Measurements from ENCODE around the gene MATN3. TPM values are rescaled to one million over a fixed set of nuclear protein-coding genes. Genes with fewer than 3 reads are reported as not detected.

Gene MATN3
- total RNA-seq, 6 experiments from 2014 or later: not detected

GRCh38 chr2:20034218-20034617, 21.8 kb upstream of the MATN3 start:
- no peak overlapping the region for H3K4me3 ChIP-seq
- WGBS (ENCODE audit: insufficient coverage, low coverage, low lambda C conversion rate, missing lambda C conversion rate): 80% methylated on average over 1 of the region's 4 CpGs
- H3K4me1 ChIP-seq: no peaks in the 10 kb centered on the region
- intact Hi-C loops (cut with DNase I): no loop called here
- TF ChIP-seq POLR2A (IDR thresholded peaks at IDR 0.05) (no peak), CTCF (IDR thresholded peaks at IDR 0.05) (no peak)
- H3K27ac ChIP-seq: no peak overlapping the region
- ATAC-seq (no peak), DNase-seq (no peak)
- H3K36me3 ChIP-seq: peaks cover 0 to 89% (median 42%) of the 10 kb centered on the region in 4 donors
- no peaks in the 10 kb centered on the region for H3K27me3 ChIP-seq
- no peaks in the 10 kb centered on the region for H3K9me3 ChIP-seq

GRCh38 chr2:20033322-20033721, 20.9 kb upstream of the MATN3 start:
- DNase-seq (no peak), ATAC-seq (no peak)
- Histone ChIP-seq H3K4me1 (no peaks in the 10 kb centered on the region), H3K4me3 (no peak overlapping the region), H3K36me3 (peaks cover 0 to 86% (median 37%) of the 10 kb centered on the region in 4 donors), H3K27me3 (no peaks in the 10 kb centered on the region), H3K9me3 (no peaks in the 10 kb centered on the region), H3K27ac (no peak overlapping the region)
- no peak for TF ChIP-seq POLR2A (IDR thresholded peaks at IDR 0.05)
- no peak for TF ChIP-seq CTCF (IDR thresholded peaks at IDR 0.05)
- intact Hi-C loops (cut with DNase I): no loop called here
- 83% methylated on average over 2 of the region's 3 CpGs for WGBS (ENCODE audit: insufficient coverage, low coverage, low lambda C conversion rate, missing lambda C conversion rate)

- H3K36me3 ChIP-seq: peaks cover 0 to 56% (median 22%) of the 10 kb centered on the region in 4 donors
- ATAC-seq (no peak), DNase-seq (no peak)
- H3K27ac ChIP-seq: no peak overlapping the region
- TF ChIP-seq POLR2A (IDR thresholded peaks at IDR 0.05) (no peak), CTCF (IDR thresholded peaks at IDR 0.05) (no peak)
- intact Hi-C loops (cut with DNase I): no loop called here
- H3K4me3 ChIP-seq: no peak overlapping the region
- no peaks in the 10 kb centered on the region for H3K27me3 ChIP-seq
- no peaks in the 10 kb centered on the region for H3K9me3 ChIP-seq
- H3K4me1 ChIP-seq: no peaks in the 10 kb centered on the region
- WGBS (ENCODE audit: insufficient coverage, low coverage, low lambda C conversion rate, missing lambda C conversion rate): 83% methylated on average over 2 of the region's 6 CpGs
These were observed 17.8 kb upstream of the MATN3 start for GRCh38 chr2:20030224-20030623.

GRCh38 chr2:20027705-20028434, 15.4 kb upstream of the MATN3 start:
- H3K4me3 ChIP-seq: no peak overlapping the region
- no peaks in the 10 kb centered on the region for H3K27me3 ChIP-seq
- no peak for DNase-seq
- 88% methylated on average over 3 of the region's 3 CpGs for WGBS (ENCODE audit: insufficient coverage, low coverage, low lambda C conversion rate, missing lambda C conversion rate)
- no peak overlapping the region for H3K27ac ChIP-seq
- no peaks in the 10 kb centered on the region for H3K9me3 ChIP-seq
- H3K36me3 ChIP-seq: peaks cover 0 to 32% (median 8%) of the 10 kb centered on the region in 4 donors
- intact Hi-C loops (cut with DNase I): no loop called here
- H3K4me1 ChIP-seq: no peaks in the 10 kb centered on the region
- ATAC-seq: no peak
- no peak for TF ChIP-seq CTCF (IDR thresholded peaks at IDR 0.05)
- TF ChIP-seq POLR2A (IDR thresholded peaks at IDR 0.05): no peak
